Effector memory CD8-positive, alpha-beta T cell (primary cell): ENCODE results near the gene COL6A2.
"Not testable (repeated sequence)": the region's sequence is repeated elsewhere in the genome, so short reads cannot be mapped to it uniquely, and the experiment has no call there.

Experiments
- ATAC-seq: fragments of 150-1000 bp; cut with Tn5 transposase; replicated peaks from 2 replicates; pipeline ENCODE4 v1.10.0; 2021; ENCODE audit warnings: mild to moderate bottlenecking, moderate library complexity
- DNase-seq, 3 experiments: peaks; one replicate each; pipeline ENCODE4 v3.0.0; 2021
- H3K27ac Mint-ChIP-seq, 2 donors: one replicate each; pipeline ENCODE4 v1.8.0; 2022; ENCODE audit warnings: mild to moderate bottlenecking in 2 of 2, mixed read lengths in 2 of 2, moderate library complexity in 2 of 2
- H3K27me3 Mint-ChIP-seq, 2 donors: one replicate each; pipeline ENCODE4 v1.8.0; 2022; ENCODE audit warnings: mixed read lengths in 2 of 2
- H3K36me3 Mint-ChIP-seq: one replicate; pipeline ENCODE4 v1.8.0; 2022; ENCODE audit warnings: mild to moderate bottlenecking, moderate library complexity, mixed read lengths; ENCODE audit not compliant: insufficient read depth
- H3K4me1 Mint-ChIP-seq, 2 donors: one replicate each; pipeline ENCODE4 v1.8.0; 2022; ENCODE audit warnings: low read depth in 2 of 2, mixed read lengths in 2 of 2
- H3K4me3 Mint-ChIP-seq, 2 donors: one replicate each; pipeline ENCODE4 v1.8.0; 2022; ENCODE audit warnings: mild to moderate bottlenecking in 2 of 2, mixed read lengths in 2 of 2, moderate library complexity in 2 of 2
- H3K9me3 Mint-ChIP-seq, 2 donors: one replicate each; pipeline ENCODE4 v1.8.0; 2022; ENCODE audit warnings: mixed read lengths in 2 of 2

COL6A2 gene

GRCh38 chr21:46171585-46171984 lies 73.7 kb downstream of the COL6A2 start:
- H3K27ac Mint-ChIP-seq = no peak overlapping the region
- H3K4me3 Mint-ChIP-seq = no peak overlapping the region
- peaks cover 0 to 10% of the 10 kb centered on the region in 2 donors for H3K9me3 Mint-ChIP-seq
- DNase-seq = no peak
- H3K27me3 Mint-ChIP-seq = peaks cover 10 to 52% of the 10 kb centered on the region in 2 donors
- H3K4me1 Mint-ChIP-seq = peaks cover 4 to 5% of the 10 kb centered on the region in 2 donors
- ATAC-seq = no peak
- no peaks in the 10 kb centered on the region for H3K36me3 Mint-ChIP-seq

- H3K27me3 Mint-ChIP-seq = peaks cover 10 to 55% of the 10 kb centered on the region in 2 donors
- H3K27ac Mint-ChIP-seq = no peak overlapping the region
- no peak overlapping the region for H3K4me3 Mint-ChIP-seq
- no peak for DNase-seq
- H3K9me3 Mint-ChIP-seq = peaks cover 0 to 10% of the 10 kb centered on the region in 2 donors
- peaks cover 4 to 5% of the 10 kb centered on the region in 2 donors for H3K4me1 Mint-ChIP-seq
- H3K36me3 Mint-ChIP-seq = no peaks in the 10 kb centered on the region
- ATAC-seq = no peak
Measured at GRCh38 chr21:46171996-46172862, 74.3 kb downstream of the COL6A2 start.

GRCh38 chr21:46172863-46173528 lies 75.1 kb downstream of the COL6A2 start:
- H3K9me3 Mint-ChIP-seq = peaks cover 0 to 12% of the 10 kb centered on the region in 2 donors
- H3K4me1 Mint-ChIP-seq = peaks cover 4 to 9% of the 10 kb centered on the region in 2 donors
- ATAC-seq (no peak), DNase-seq (no peak)
- no peak overlapping the region for H3K27ac Mint-ChIP-seq
- no peaks in the 10 kb centered on the region for H3K36me3 Mint-ChIP-seq
- H3K27me3 Mint-ChIP-seq = peaks cover 10 to 55% of the 10 kb centered on the region in 2 donors
- no peak overlapping the region for H3K4me3 Mint-ChIP-seq

DNA sequence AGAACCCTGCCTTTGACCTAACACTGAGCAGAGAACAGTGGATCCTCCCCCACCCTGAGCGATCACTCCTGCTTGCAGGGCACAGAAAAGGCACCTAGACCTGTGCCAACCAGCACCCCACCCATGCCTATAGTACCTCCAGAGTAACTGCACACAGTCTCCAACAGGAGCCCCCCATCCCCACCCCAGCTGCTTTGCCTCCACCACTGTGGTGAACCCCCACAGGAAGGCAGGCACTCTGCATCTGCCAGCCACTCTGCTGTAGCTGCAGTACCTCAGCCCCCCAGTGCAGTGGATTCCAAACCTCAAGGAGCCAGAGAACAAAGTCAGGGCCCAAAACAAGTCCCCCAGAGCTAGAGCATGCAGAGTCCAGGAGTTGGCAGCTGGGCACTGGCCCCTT lies 75.7 kb downstream of the COL6A2 start:
- no peak for ATAC-seq
- no peak overlapping the region for H3K4me3 Mint-ChIP-seq

GRCh38 chr21:46176443-46177129 lies 78.7 kb downstream of the COL6A2 start:
- not testable (repeated sequence) for H3K36me3 Mint-ChIP-seq, DNase-seq, ATAC-seq, H3K4me3 Mint-ChIP-seq, H3K4me1 Mint-ChIP-seq, H3K27ac Mint-ChIP-seq
- peaks cover 10 to 53% of the 10 kb centered on the region in 2 donors for H3K27me3 Mint-ChIP-seq
- peaks cover 0 to 12% of the 10 kb centered on the region in 2 donors for H3K9me3 Mint-ChIP-seq

More for the DNA sequence above, 75.7 kb downstream of the COL6A2 start:
- Mint-ChIP-seq H3K27me3 (peaks cover 10 to 55% of the 10 kb centered on the region in 2 donors), H3K9me3 (peaks cover 0 to 12% of the 10 kb centered on the region in 2 donors), H3K4me1 (peaks cover 4 to 9% of the 10 kb centered on the region in 2 donors), H3K36me3 (no peaks in the 10 kb centered on the region), H3K27ac (no peak overlapping the region)
- no peak for DNase-seq

DNA sequence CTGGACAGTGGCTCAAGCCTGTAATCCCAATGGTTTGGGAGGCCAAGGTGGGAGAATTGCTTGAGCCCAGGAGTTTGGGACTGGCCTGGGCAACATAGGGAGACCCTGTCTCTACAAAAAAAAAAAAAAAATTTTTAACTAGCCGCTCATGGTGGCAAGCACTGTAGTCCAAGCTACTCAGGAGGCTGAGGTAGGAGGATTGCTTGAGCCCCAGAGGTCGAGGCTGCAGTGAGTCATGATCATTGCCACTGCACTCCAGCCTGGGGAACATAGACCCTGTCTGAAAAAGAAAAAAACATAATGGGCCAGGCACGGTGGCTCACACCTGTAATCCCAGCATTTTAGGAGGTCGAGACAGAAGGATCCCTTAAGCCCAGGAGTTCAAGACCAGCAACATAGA lies 81.0 kb downstream of the COL6A2 start:
- Mint-ChIP-seq H3K27me3 (peaks cover 10 to 38% of the 10 kb centered on the region in 2 donors), H3K9me3 (peaks cover 0 to 12% of the 10 kb centered on the region in 2 donors), H3K36me3 (peaks cover 4% of the 10 kb centered on the region), H3K4me1 (peaks cover 0 to 3% of the 10 kb centered on the region in 2 donors), H3K27ac (no peak overlapping the region), H3K4me3 (no peak overlapping the region)
- DNase-seq = no peak
- ATAC-seq = no peak
